Stomach (tissue), 4 donors: ENCODE data around the gene ERC2.

Source experiments
- EP300 ChIP-seq: sonication (generic); formaldehyde crosslinking; IDR thresholded peaks from one replicate; pipeline ENCODE4 v1.6.1; 2017; ENCODE audit warnings: antibody characterized with exemption
- POLR2A ChIP-seq, 4 donors: fragments of 450-650 bp; IDR thresholded peaks; one replicate each; pipeline ENCODE4 v1.6.1; 2016; ENCODE audit warnings: antibody characterized with exemption in 4 of 4, control low read depth in 2 of 4, mild to moderate bottlenecking in 1 of 4, moderate library complexity in 1 of 4

GRCh38 chr3:55875113-55875512 is 593.2 kb downstream of the ERC2 start:
- no peak for TF ChIP-seq EP300
- no peak for TF ChIP-seq POLR2A (IDR thresholded peaks at IDR 0.05)
